GM23338 (cell line): Measurements from ENCODE around the gene CDH18. TPM values are rescaled to one million over a fixed set of nuclear protein-coding genes. Genes with fewer than 3 reads are reported as not detected.

Experiments
- ATAC-seq: fragments of 200-7000 bp; cut with Tn5 transposase; 3 replicates; pipeline ENCODE4 v1.9.1; 2020
- DNase-seq: peaks from one replicate; pipeline ENCODE4 v3.0.0-alpha.2; 2015; ENCODE audit warnings: low spot score
- H2AFZ ChIP-seq: fragments of 200-600 bp; sonication (generic); 2 replicates; pipeline ENCODE4 v1.8.0; 2016; ENCODE audit warnings: antibody characterized with exemption, mild to moderate bottlenecking, moderate library complexity
- H3F3A ChIP-seq: fragments of 200-600 bp; sonication (generic); replicated peaks from 2 replicates; pipeline ENCODE4 v1.8.0; 2017; ENCODE audit warnings: antibody characterized with exemption, mixed run types, low read depth
- H3K27ac ChIP-seq: fragments of 200-600 bp; sonication (generic); 2 replicates; pipeline ENCODE4 v1.6.1; 2016; ENCODE audit warnings: low read depth
- H3K27me3 ChIP-seq: fragments of 200-600 bp; sonication (generic); 2 replicates; pipeline ENCODE4 v1.8.0; 2016; ENCODE audit warnings: mild to moderate bottlenecking, mixed run types, moderate library complexity; ENCODE audit not compliant: insufficient read depth
- H3K36me3 ChIP-seq: fragments of 200-600 bp; sonication (generic); 2 replicates; pipeline ENCODE4 v1.8.0; 2016; ENCODE audit warnings: mild to moderate bottlenecking; ENCODE audit not compliant: insufficient read depth
- H3K4me1 ChIP-seq: fragments of 200-600 bp; sonication (generic); 2 replicates; pipeline ENCODE4 v1.8.0; 2016; ENCODE audit warnings: mild to moderate bottlenecking, moderate library complexity; ENCODE audit not compliant: insufficient read depth
- H3K4me2 ChIP-seq: fragments of 200-600 bp; sonication (generic); 2 replicates; pipeline ENCODE4 v1.7.1; 2017; ENCODE audit warnings: mixed run types
- H3K4me3 ChIP-seq: fragments of 200-600 bp; sonication (generic); 2 replicates; pipeline ENCODE4 v1.6.1; 2016; ENCODE audit warnings: mixed run types
- H3K79me2 ChIP-seq: fragments of 200-600 bp; sonication (generic); replicated peaks from 2 replicates; pipeline ENCODE4 v1.8.0; 2017; ENCODE audit warnings: mild to moderate bottlenecking; ENCODE audit not compliant: insufficient read depth
- H3K9me2 ChIP-seq: fragments of 200-600 bp; sonication (generic); 2 replicates; pipeline ENCODE4 v1.8.0; 2017; ENCODE audit not compliant: insufficient read depth
- H4K20me1 ChIP-seq: fragments of 200-600 bp; sonication (generic); replicated peaks from 2 replicates; pipeline ENCODE4 v1.8.0; 2017; ENCODE audit warnings: mild to moderate bottlenecking; ENCODE audit not compliant: insufficient read depth
- H3K27ac Mint-ChIP-seq: 2 replicates; pipeline ENCODE4 v1.8.0; 2020; ENCODE audit warnings: inconsistent platforms, mild to moderate bottlenecking, moderate library complexity, mixed read lengths
- H3K27me3 Mint-ChIP-seq: 3 replicates; pipeline ENCODE4 v1.8.0; 2022; ENCODE audit warnings: low read depth, mild to moderate bottlenecking, moderate library complexity, mixed read lengths, inconsistent platforms; ENCODE audit not compliant: insufficient read depth, poor library complexity
- H3K36me3 Mint-ChIP-seq: 3 replicates; pipeline ENCODE4 v1.8.0; 2021; ENCODE audit warnings: low read depth, mild to moderate bottlenecking, inconsistent platforms, moderate library complexity, mixed read lengths
- H3K4me1 Mint-ChIP-seq: 3 replicates; pipeline ENCODE4 v1.8.0; 2020; ENCODE audit warnings: mild to moderate bottlenecking, inconsistent platforms, mixed read lengths
- H3K4me3 Mint-ChIP-seq: 3 replicates; pipeline ENCODE4 v1.8.0; 2021; ENCODE audit warnings: moderate library complexity, mild to moderate bottlenecking, inconsistent platforms, mixed read lengths
- H3K9me3 Mint-ChIP-seq: 3 replicates; pipeline ENCODE4 v1.8.0; 2020; ENCODE audit warnings: moderate library complexity, mild to moderate bottlenecking, inconsistent platforms, mixed read lengths
- EZH2 ChIP-seq: fragments of 200-600 bp; sonication (generic); IDR thresholded peaks from one replicate; pipeline ENCODE4 v1.8.0; 2017; ENCODE audit warnings: antibody characterized with exemption, mild to moderate bottlenecking, low read depth; ENCODE audit not compliant: unreplicated experiment
- EZH2phosphoT487 ChIP-seq: fragments of 200-600 bp; sonication (generic); IDR thresholded peaks from one replicate; pipeline ENCODE4 v1.8.1; 2018; ENCODE audit warnings: antibody characterized with exemption; ENCODE audit not compliant: unreplicated experiment
- JUNB ChIP-seq: IDR thresholded peaks from one replicate; pipeline ENCODE4 v1.6.1; 2016; ENCODE audit warnings: antibody characterized with exemption; ENCODE audit not compliant: unreplicated experiment
- POLR2AphosphoS5 ChIP-seq: IDR thresholded peaks from 2 replicates; pipeline ENCODE4 v1.6.1; 2016; ENCODE audit warnings: antibody characterized with exemption, low read depth
- STAT1 ChIP-seq: IDR thresholded peaks from one replicate; pipeline ENCODE4 v1.6.1; 2016; ENCODE audit warnings: antibody characterized with exemption; ENCODE audit not compliant: unreplicated experiment
- ZNF331 ChIP-seq: fragments of 250-450 bp; sonication (Bioruptor Pico); IDR thresholded peaks from 2 replicates; pipeline ENCODE4 v1.5.0; 2020; ENCODE audit warnings: low read depth, mild to moderate bottlenecking, moderate library complexity
- polyA plus RNA-seq: library from polyadenylated mRNA; unstranded; fragments of >200 nt; fragmentation: Nextera tagmentation; extraction: Ambion mirVana; gene quantifications from 2 replicates; pipeline ENCODE4 v1.2.1, GENCODE V29; 2016
- total RNA-seq: library from RNA; depleted of rRNA; stranded (reverse); fragments of >200 nt; shearing (Covaris generic); gene quantifications from 2 replicates; pipeline ENCODE4 v1.2.3, GENCODE V29; 2014
- TF ChIP-seq, protein P1 (sequence below): fragments of 250-450 bp; sonication (Bioruptor Pico); IDR thresholded peaks from 2 replicates; pipeline ENCODE4 v1.5.0; 2020; ENCODE audit warnings: mild to moderate bottlenecking, moderate library complexity
- TF ChIP-seq, protein P2 (sequence below): IDR thresholded peaks from one replicate; pipeline ENCODE4 v1.6.1; 2018; ENCODE audit warnings: antibody characterized with exemption; ENCODE audit not compliant: unreplicated experiment

The CDH18 gene
- total and polyA plus RNA-seq, 2 experiments from 2014 or later: 1.3 TPM; not detected in 1

DNA sequence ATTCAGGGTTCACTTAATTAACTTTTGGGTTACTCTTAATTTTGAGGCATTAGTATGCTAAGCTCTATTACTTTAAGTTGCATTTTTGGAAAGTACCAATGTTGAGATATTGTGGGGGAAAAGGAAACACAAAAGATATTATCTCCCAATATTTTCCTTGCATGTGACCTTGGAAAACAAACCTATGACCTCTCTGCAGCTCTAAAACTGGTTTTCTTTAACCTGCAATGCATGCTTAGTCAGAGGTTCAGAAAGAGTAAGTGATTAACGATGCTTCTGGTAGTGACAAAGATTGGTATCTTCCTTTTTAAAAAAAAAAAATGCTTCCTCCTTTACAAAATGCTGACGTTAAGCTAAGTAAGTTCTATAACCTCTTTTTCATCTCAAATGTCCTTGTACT is 44.9 kb upstream of the CDH18 start (continued):
- TF ChIP-seq, protein P1, sequence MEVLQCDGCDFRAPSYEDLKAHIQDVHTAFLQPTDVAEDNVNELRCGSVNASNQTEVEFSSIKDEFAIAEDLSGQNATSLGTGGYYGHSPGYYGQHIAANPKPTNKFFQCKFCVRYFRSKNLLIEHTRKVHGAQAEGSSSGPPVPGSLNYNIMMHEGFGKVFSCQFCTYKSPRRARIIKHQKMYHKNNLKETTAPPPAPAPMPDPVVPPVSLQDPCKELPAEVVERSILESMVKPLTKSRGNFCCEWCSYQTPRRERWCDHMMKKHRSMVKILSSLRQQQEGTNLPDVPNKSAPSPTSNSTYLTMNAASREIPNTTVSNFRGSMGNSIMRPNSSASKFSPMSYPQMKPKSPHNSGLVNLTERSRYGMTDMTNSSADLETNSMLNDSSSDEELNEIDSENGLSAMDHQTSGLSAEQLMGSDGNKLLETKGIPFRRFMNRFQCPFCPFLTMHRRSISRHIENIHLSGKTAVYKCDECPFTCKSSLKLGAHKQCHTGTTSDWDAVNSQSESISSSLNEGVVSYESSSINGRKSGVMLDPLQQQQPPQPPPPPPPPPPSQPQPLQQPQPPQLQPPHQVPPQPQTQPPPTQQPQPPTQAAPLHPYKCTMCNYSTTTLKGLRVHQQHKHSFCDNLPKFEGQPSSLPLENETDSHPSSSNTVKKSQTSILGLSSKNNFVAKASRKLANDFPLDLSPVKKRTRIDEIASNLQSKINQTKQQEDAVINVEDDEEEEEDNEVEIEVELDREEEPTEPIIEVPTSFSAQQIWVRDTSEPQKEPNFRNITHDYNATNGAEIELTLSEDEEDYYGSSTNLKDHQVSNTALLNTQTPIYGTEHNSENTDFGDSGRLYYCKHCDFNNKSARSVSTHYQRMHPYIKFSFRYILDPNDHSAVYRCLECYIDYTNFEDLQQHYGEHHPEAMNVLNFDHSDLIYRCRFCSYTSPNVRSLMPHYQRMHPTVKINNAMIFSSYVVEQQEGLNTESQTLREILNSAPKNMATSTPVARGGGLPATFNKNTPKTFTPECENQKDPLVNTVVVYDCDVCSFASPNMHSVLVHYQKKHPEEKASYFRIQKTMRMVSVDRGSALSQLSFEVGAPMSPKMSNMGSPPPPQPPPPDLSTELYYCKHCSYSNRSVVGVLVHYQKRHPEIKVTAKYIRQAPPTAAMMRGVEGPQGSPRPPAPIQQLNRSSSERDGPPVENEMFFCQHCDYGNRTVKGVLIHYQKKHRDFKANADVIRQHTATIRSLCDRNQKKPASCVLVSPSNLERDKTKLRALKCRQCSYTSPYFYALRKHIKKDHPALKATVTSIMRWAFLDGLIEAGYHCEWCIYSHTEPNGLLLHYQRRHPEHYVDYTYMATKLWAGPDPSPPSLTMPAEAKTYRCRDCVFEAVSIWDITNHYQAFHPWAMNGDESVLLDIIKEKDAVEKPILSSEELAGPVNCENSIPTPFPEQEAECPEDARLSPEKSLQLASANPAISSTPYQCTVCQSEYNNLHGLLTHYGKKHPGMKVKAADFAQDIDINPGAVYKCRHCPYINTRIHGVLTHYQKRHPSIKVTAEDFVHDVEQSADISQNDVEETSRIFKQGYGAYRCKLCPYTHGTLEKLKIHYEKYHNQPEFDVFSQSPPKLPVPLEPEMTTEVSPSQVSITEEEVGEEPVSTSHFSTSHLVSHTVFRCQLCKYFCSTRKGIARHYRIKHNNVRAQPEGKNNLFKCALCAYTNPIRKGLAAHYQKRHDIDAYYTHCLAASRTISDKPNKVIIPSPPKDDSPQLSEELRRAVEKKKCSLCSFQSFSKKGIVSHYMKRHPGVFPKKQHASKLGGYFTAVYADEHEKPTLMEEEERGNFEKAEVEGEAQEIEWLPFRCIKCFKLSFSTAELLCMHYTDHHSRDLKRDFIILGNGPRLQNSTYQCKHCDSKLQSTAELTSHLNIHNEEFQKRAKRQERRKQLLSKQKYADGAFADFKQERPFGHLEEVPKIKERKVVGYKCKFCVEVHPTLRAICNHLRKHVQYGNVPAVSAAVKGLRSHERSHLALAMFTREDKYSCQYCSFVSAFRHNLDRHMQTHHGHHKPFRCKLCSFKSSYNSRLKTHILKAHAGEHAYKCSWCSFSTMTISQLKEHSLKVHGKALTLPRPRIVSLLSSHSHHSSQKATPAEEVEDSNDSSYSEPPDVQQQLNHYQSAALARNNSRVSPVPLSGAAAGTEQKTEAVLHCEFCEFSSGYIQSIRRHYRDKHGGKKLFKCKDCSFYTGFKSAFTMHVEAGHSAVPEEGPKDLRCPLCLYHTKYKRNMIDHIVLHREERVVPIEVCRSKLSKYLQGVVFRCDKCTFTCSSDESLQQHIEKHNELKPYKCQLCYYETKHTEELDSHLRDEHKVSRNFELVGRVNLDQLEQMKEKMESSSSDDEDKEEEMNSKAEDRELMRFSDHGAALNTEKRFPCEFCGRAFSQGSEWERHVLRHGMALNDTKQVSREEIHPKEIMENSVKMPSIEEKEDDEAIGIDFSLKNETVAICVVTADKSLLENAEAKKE (CRISPR knock-in tag): no peak
- no peak for TF ChIP-seq EZH2
- TF ChIP-seq STAT1: no peak
- no peak for TF ChIP-seq POLR2AphosphoS5

DNA sequence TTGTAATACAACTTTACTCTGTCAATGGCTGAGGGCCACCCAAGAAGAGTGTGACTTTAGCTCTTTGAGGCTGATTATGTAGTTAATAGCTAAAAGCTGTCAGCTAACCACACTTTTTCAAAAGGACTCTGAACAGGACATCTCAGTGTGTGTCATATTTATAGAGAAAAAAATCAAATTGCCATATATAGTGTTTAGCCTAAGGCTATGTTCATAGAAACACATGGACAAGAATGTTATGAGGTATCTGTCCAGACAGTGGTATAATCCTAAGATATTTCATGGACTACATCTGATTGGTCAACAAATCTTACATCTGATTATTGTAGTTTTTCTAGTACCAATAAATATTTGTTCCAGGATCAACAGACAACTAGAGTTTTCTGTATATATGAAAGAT is 42.1 kb upstream of the CDH18 start:
- Histone ChIP-seq H3K36me3 (no peaks in the 10 kb centered on the region), H3K27ac (no peak overlapping the region), H3F3A (no peaks in the 10 kb centered on the region), H3K79me2 (no peaks in the 10 kb centered on the region), H3K4me1 (no peaks in the 10 kb centered on the region), H2AFZ (no peak overlapping the region), H3K4me2 (no peak overlapping the region), H3K27me3 (no peaks in the 10 kb centered on the region), H3K4me3 (no peak overlapping the region), H3K9me2 (no peaks in the 10 kb centered on the region), H4K20me1 (no peaks in the 10 kb centered on the region)
- Mint-ChIP-seq H3K4me3 (no peak overlapping the region), H3K27ac (no peak overlapping the region), H3K27me3 (no peaks in the 10 kb centered on the region), H3K9me3 (no peaks in the 10 kb centered on the region; the same call in 2 of the 3 replicates), H3K36me3 (no peaks in the 10 kb centered on the region), H3K4me1 (no peaks in the 10 kb centered on the region)
- DNase-seq (no peak), ATAC-seq (no peak)
- TF ChIP-seq POLR2AphosphoS5 (no peak), EZH2phosphoT487 (no peak), EZH2 (no peak), STAT1 (no peak), JUNB (no peak), ZNF331 (CRISPR knock-in tag) (no peak)
- TF ChIP-seq, protein P2, sequence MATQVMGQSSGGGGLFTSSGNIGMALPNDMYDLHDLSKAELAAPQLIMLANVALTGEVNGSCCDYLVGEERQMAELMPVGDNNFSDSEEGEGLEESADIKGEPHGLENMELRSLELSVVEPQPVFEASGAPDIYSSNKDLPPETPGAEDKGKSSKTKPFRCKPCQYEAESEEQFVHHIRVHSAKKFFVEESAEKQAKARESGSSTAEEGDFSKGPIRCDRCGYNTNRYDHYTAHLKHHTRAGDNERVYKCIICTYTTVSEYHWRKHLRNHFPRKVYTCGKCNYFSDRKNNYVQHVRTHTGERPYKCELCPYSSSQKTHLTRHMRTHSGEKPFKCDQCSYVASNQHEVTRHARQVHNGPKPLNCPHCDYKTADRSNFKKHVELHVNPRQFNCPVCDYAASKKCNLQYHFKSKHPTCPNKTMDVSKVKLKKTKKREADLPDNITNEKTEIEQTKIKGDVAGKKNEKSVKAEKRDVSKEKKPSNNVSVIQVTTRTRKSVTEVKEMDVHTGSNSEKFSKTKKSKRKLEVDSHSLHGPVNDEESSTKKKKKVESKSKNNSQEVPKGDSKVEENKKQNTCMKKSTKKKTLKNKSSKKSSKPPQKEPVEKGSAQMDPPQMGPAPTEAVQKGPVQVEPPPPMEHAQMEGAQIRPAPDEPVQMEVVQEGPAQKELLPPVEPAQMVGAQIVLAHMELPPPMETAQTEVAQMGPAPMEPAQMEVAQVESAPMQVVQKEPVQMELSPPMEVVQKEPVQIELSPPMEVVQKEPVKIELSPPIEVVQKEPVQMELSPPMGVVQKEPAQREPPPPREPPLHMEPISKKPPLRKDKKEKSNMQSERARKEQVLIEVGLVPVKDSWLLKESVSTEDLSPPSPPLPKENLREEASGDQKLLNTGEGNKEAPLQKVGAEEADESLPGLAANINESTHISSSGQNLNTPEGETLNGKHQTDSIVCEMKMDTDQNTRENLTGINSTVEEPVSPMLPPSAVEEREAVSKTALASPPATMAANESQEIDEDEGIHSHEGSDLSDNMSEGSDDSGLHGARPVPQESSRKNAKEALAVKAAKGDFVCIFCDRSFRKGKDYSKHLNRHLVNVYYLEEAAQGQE: no peak
